Omental fat pad (tissue), 4 donors: ENCODE results near the gene TESK1. TPM values are rescaled to one million over a fixed set of nuclear protein-coding genes. Genes with fewer than 3 reads are reported as not detected.

Source experiments
- ATAC-seq: fragments of 150-250 bp; one replicate; pipeline ENCODE4 v1.9.1; 2016; ENCODE audit warnings: mild to moderate bottlenecking, moderate library complexity; ENCODE audit not compliant: low FRiP score
- DNase-seq: peaks from one replicate; pipeline ENCODE4 v3.0.0-alpha.2; 2019; ENCODE audit warnings: low spot score
- total RNA-seq, 4 donors: library from RNA; depleted of rRNA; stranded (reverse); fragments of >200 nt; gene quantifications; one replicate each; pipeline ENCODE4 v1.1.0, GENCODE V29; 2016
- TF ChIP-seq, protein P1 (sequence below), 3 donors: fragments of 450-650 bp; IDR thresholded peaks; one replicate each; pipeline ENCODE4 v1.5.1; 2016 to 2017; ENCODE audit warnings: antibody characterized with exemption in 3 of 3, mild to moderate bottlenecking in 3 of 3, moderate library complexity in 2 of 3

TESK1 gene
- total RNA-seq, 4 donors from 2014 or later = 29.6 to 53.0 (median 36.5) TPM

DNA sequence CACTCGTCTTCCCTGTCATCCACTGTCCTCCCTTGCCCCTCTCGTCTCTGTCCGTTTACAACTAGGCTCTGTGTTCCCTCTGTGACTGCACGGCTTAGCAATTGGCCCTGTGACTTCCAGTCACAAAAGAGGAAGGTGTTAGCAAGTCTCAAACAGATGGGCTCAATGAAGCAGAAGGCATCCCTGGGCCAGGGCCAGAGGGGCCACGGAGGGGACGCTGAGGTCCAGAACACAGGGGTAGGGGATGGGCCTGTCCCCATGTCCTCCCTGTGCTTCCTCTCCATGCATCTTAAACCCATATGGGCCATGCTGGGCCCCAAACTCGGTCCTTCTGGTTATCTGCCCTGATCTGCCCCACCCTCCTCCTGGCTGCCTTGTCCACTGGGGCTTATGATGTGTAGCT is 13.3 kb downstream of the TESK1 start, which contains the start of gene CD72:
CD72 (minus strand) TSS at position 89 of the 403 bp plus-strand sequence. CDS start 110 bp downstream, outside the sequence.
- ATAC-seq (no peak), DNase-seq (no peak)
- TF ChIP-seq, protein P1, sequence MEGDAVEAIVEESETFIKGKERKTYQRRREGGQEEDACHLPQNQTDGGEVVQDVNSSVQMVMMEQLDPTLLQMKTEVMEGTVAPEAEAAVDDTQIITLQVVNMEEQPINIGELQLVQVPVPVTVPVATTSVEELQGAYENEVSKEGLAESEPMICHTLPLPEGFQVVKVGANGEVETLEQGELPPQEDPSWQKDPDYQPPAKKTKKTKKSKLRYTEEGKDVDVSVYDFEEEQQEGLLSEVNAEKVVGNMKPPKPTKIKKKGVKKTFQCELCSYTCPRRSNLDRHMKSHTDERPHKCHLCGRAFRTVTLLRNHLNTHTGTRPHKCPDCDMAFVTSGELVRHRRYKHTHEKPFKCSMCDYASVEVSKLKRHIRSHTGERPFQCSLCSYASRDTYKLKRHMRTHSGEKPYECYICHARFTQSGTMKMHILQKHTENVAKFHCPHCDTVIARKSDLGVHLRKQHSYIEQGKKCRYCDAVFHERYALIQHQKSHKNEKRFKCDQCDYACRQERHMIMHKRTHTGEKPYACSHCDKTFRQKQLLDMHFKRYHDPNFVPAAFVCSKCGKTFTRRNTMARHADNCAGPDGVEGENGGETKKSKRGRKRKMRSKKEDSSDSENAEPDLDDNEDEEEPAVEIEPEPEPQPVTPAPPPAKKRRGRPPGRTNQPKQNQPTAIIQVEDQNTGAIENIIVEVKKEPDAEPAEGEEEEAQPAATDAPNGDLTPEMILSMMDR (IDR thresholded peaks at IDR 0.05) = no peak

DNA sequence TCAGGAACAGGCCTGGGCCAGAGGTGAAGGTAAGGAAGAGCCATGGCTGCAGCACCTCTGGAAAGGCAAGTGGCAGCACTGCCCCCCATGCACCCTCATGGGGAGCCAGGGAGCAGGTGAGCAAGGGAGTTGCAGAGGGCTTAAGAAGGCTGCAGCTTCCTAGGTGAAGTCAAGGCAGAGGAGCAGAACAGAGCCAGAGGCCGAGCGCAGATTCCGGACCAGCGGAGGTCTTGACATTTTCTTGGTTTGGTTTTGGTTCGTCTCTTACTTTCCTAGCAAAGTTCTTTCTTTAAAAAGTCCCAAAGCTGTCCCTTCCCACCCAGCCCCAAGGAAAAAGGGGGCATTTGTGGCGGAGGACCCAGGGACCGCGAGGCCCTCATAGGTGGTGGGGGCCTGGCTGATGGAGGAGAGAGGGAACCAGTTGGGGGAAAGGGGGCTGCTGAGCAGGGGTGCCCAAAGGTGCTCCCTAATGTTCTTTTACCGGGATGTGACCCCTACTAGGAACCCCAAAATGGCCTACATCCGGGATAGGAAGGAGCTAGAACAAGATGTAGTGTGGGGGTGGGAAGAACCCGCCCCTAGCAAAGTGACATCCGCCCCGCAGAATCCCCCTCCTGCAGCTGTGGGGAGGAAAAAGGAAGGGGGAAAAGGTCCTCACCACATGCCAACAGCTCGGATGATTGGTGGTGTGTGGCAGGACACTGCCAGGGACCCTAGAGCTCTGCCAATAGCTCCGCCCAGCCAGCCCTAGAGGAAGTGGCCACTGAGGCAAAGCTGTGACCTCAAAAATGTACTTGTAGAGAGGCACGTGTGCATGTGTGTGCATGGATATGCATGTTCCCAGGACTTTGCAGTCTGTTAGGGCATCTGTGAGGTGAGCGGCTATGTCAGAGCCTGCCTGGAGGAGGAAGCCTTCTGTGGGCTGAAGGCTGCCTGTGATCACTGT is 14.1 kb downstream of the TESK1 start:
- TF ChIP-seq, protein P1 (IDR thresholded peaks at IDR 0.05) = no peak
- no peak for ATAC-seq
- DNase-seq = no peak

DNA sequence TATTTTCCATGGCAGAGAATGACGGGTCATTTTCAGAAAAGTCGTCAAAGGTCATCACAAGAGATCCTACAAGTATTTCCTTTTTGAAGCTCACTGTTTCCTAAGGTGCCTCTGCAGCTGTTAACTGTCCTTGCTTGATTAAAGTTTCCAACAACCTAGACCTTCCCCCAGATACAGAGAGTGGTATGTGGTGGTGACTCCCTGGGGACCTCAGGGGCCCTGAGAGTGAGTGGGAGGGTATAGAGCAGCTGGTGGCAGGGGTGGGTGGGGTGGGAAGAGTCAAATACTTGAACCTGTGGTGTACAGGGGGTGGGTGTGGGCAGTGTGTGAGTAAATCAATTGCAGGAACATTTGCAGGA is 14.7 kb downstream of the TESK1 start:
- DNase-seq (no peak), ATAC-seq (no peak)
- TF ChIP-seq, protein P1 (IDR thresholded peaks at IDR 0.05) = no peak

DNA sequence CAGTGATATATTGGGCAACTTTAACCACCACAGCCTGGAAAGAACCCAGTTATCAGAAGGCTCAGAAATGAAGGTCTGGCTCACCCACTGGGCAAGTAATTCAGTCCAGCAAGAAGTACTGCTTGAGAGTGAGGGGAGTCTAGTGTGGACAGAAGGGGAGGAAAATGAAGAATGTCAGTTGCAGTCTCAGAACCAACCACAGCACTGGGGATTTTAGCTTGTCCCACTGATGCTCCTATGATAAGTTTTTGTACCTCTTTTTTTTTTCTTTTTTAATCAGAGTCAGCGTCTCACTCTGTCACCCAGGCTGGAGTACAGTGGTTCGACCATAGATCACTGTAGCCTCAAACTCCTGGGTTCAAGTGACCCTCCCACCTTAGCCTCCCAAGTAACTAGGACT is 22.5 kb downstream of the TESK1 start:
- ATAC-seq (no peak), DNase-seq (no peak)
- TF ChIP-seq, protein P1 (IDR thresholded peaks at IDR 0.05) = no peak

DNA sequence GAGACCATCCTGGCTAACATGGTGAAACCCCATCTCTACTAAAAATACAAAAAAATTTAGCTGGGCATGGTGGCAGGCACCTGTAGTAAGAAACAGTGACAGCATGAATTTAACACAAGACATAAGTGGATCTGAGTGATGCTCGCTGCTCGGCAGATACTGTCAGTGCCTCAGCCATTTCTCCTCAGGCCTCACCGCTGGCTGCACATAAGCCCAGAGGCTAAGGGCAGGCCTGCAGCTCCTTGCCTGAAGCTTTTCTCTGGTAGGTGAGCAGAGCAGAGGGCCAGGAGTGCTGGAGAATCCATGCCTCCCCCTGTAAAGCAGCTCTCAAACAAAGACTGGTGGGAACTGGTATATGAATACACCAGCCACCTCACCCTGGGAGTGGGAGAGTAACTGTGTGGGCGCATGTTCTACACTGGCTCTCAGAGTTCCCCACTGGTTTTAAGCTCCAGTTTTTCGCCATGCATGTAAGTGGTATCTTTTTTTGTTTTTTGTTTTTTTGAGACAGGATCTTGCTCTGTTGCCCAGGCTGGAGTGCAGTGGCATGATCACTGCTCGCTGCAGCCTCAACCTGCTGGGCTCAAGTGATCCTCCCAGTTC is 23.4 kb downstream of the TESK1 start:
- ATAC-seq (no peak), DNase-seq (no peak)
- TF ChIP-seq, protein P1 (IDR thresholded peaks at IDR 0.05) = no peak

DNA sequence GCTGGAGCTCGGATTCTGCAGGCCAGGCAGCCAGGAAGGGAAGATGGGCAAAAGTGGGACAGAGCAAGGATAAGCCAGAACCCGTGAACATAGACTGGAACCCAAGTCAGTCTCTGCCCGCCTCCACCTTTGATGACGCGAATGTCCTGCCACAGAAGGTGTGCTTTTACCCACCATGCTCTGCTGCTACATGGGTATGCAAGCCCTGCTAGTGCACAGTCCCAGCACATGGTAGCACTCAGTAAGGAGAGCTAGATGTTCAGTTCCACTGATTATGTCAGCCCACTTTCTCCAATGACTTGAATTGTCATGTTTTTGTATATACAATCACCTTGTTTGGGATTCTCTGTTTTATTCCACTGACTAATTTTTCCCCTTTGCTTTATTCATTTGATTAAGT is 24.5 kb downstream of the TESK1 start:
- ATAC-seq (no peak), DNase-seq (no peak)
- TF ChIP-seq, protein P1 (IDR thresholded peaks at IDR 0.05) = no peak
